BLaER1 treated with 17β-estradiol and CSF1 and Interleukin-3, amounts not matched to agents 10 nM and 100 nM (cell line): ENCODE results near the gene HLA-DMB.

Experiments
- H3K27ac ChIP-seq, 11 experiments: shearing (Covaris generic); formaldehyde crosslinking; 2 replicates each; pipeline ENCODE4 v1.8.1; 2022
- H3K27me3 ChIP-seq, 11 experiments: shearing (Covaris generic); formaldehyde crosslinking; 2 replicates each; pipeline ENCODE4 v1.8.1; 2022
- H3K36me3 ChIP-seq, 11 experiments: shearing (Covaris generic); formaldehyde crosslinking; 2 replicates each; pipeline ENCODE4 v1.8.1; 2022
- H3K4me1 ChIP-seq, 10 experiments: shearing (Covaris generic); formaldehyde crosslinking; 2 replicates each; pipeline ENCODE4 v1.8.1; 2022
- H3K4me2 ChIP-seq, 11 experiments: shearing (Covaris generic); formaldehyde crosslinking; 2 replicates each; pipeline ENCODE4 v1.8.1; 2022
- H3K4me3 ChIP-seq, 10 experiments: shearing (Covaris generic); formaldehyde crosslinking; 2 replicates each; pipeline ENCODE4 v1.8.1; 2022
- H3K9ac ChIP-seq, 11 experiments: shearing (Covaris generic); formaldehyde crosslinking; 2 replicates each; pipeline ENCODE4 v1.8.1; 2022
- H3K9me3 ChIP-seq, 11 experiments: shearing (Covaris generic); formaldehyde crosslinking; replicated peaks in 1 of 11; 2 replicates each; pipeline ENCODE4 v1.8.1; 2022
- H4K20me1 ChIP-seq, 11 experiments: shearing (Covaris generic); formaldehyde crosslinking; 2 replicates each; pipeline ENCODE4 v1.8.1; 2022
- Cebpa-rat ChIP-seq, 11 experiments: shearing (Covaris generic); IDR thresholded peaks; 2 replicates each; pipeline ENCODE4 v1.8.1; 2022

The HLA-DMB gene

DNA sequence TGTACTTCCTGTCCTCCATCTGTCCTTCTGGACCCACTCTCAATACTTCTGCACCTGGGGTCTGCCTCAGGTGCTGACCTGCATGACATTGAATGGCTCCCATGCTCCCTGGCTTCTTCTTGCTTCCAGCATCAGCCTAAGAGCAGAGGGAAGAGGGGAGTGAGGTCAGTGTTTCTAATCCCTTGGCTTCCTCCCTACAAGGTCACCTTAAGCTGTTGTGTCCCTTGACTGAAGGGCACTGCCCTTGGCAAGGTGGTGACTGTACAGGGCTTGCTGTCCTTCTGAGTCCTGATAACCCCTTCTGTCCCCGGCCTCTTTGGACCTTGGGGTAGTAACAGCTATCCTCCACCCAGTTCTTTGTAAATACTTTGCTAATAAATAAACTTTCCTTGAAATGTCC is 9.6 kb downstream of the HLA-DMB start:
- no peak for TF ChIP-seq Cebpa-rat (IDR thresholded peaks at IDR 0.05)
- Histone ChIP-seq H3K9ac (no peak overlapping the region), H3K27me3 (no peaks in the 10 kb centered on the region), H3K9me3 (no peaks in the 10 kb centered on the region), H3K4me2 (peak overlapping the region in 8 of 11 experiments; percentile 1 to 53 (median 34); a peak in 11 of 22 replicates), H3K36me3 (peaks cover 0 to 20% (median 16%) of the 10 kb centered on the region in 11 experiments; a peak in 11 of 22 replicates), H3K4me1 (peaks cover 19 to 37% (median 26%) of the 10 kb centered on the region in 10 experiments), H4K20me1 (no peaks in the 10 kb centered on the region), H3K4me3 (no peak overlapping the region), H3K27ac (no peak overlapping the region)

DNA sequence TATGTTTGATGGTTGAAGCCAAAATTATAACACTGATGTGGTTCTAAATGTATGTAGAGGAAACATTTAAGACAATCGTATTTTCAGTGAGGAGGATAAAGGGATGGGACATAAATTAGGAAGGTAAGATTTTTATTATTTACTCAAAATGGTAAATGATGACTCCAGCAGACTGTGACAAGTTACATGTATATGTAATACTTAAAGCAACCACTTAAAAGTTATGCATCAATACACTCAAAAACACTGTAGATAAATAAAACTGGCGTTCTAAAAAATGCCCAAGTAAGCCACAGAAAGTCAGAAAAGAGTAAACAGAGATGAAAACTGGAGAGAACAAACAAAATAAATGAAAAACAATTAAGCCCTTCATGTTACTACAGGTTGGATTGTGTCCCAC is 18.7 kb downstream of the HLA-DMB start:
- peaks cover 10 to 28% (median 21%) of the 10 kb centered on the region in 10 experiments; a peak in 16 of 20 replicates for H3K4me1 ChIP-seq
- no peak overlapping the region for H3K9ac ChIP-seq
- H3K27ac ChIP-seq = no peak overlapping the region
- H4K20me1 ChIP-seq = no peaks in the 10 kb centered on the region
- no peak overlapping the region for H3K4me3 ChIP-seq
- H3K4me2 ChIP-seq = peak overlapping the region in 7 of 11 experiments; percentile 9 to 47 (median 30); a peak in 11 of 22 replicates
- no peak for TF ChIP-seq Cebpa-rat (IDR thresholded peaks at IDR 0.05)
- H3K27me3 ChIP-seq = no peaks in the 10 kb centered on the region
- no peaks in the 10 kb centered on the region for H3K9me3 ChIP-seq
- H3K36me3 ChIP-seq = no peaks in the 10 kb centered on the region

- no peak for TF ChIP-seq Cebpa-rat (IDR thresholded peaks at IDR 0.05)
- no peaks in the 10 kb centered on the region for H3K27me3 ChIP-seq
- no peaks in the 10 kb centered on the region for H4K20me1 ChIP-seq
- H3K9me3 ChIP-seq = no peaks in the 10 kb centered on the region
- peaks cover 10 to 38% (median 22%) of the 10 kb centered on the region in 10 experiments; a peak in 16 of 20 replicates for H3K4me1 ChIP-seq
- no peak overlapping the region; a peak in 1 of 22 replicates for H3K9ac ChIP-seq
- H3K36me3 ChIP-seq = no peaks in the 10 kb centered on the region
- peak overlapping the region in 1 of 11 experiments; percentile 40; a peak in 1 of 22 replicates for H3K27ac ChIP-seq
- no peak overlapping the region for H3K4me3 ChIP-seq
- H3K4me2 ChIP-seq = peak overlapping the region in 6 of 11 experiments; percentile 24 to 74 (median 42); a peak in 6 of 22 replicates
Measured at GRCh38 chr6:32920715-32921114, 20.1 kb downstream of the HLA-DMB start.

- Histone ChIP-seq H3K27ac (no peak overlapping the region), H3K9ac (no peak overlapping the region), H3K4me1 (peaks cover 0 to 15% (median 0%) of the 10 kb centered on the region in 10 experiments; a peak in 5 of 20 replicates), H4K20me1 (no peaks in the 10 kb centered on the region), H3K27me3 (no peaks in the 10 kb centered on the region), H3K36me3 (no peaks in the 10 kb centered on the region), H3K4me3 (no peak overlapping the region), H3K9me3 (no peaks in the 10 kb centered on the region), H3K4me2 (no peak overlapping the region)
- TF ChIP-seq Cebpa-rat (IDR thresholded peaks at IDR 0.05) = no peak
Measured at GRCh38 chr6:32912951-32913350, 27.9 kb downstream of the HLA-DMB start.

DNA sequence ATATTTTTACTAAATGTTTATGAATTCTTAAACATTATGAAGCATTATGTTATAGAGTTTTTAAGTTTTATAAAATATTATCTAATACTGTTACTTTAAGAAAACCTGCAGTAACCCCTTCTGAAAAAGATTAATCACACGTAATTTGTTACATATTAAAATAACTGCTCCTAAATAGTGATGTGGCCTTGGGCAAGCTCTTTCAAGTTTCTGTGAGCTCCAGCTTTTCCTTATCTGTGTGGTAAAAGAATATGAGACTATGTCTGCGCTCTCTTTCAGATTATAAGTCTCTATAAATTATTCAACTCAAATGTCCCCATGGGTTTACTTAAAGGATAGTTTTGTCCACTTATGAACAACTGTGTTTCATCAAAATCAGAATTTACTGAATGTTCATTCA is 31.9 kb downstream of the HLA-DMB start:
- no peak overlapping the region for H3K4me3 ChIP-seq
- no peaks in the 10 kb centered on the region for H3K9me3 ChIP-seq
- no peaks in the 10 kb centered on the region for H3K36me3 ChIP-seq
- TF ChIP-seq Cebpa-rat (IDR thresholded peaks at IDR 0.05) = no peak
- H4K20me1 ChIP-seq = no peaks in the 10 kb centered on the region
- no peaks in the 10 kb centered on the region for H3K27me3 ChIP-seq
- H3K4me1 ChIP-seq = no peaks in the 10 kb centered on the region
- H3K4me2 ChIP-seq = no peak overlapping the region
- H3K9ac ChIP-seq = no peak overlapping the region
- no peak overlapping the region for H3K27ac ChIP-seq

DNA sequence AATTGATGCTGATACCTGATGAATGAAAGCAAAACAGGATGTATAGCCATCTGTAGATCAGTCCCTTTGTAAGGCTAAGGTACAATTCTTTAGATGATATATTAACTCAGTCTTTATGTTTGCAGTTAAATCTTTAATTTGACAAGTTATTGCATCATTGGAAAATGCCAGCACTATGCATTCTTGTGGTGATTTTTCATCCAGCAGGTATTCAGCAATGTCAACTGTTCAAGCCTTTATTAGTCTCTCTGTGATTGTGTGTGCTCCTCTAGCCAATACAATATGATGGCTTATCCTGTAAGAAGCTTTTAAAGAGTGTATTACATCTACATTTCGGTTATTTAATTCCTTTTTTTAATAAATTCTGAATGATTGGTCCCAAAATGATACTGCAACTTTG is 34.3 kb downstream of the HLA-DMB start:
- Histone ChIP-seq H3K27me3 (no peaks in the 10 kb centered on the region), H3K27ac (no peak overlapping the region), H3K9me3 (no peaks in the 10 kb centered on the region), H3K4me1 (no peaks in the 10 kb centered on the region), H3K9ac (no peak overlapping the region), H4K20me1 (no peaks in the 10 kb centered on the region), H3K36me3 (peaks cover under 1 to 9% (median 3%) of the 10 kb centered on the region in 11 experiments; a peak in 17 of 22 replicates), H3K4me2 (no peak overlapping the region), H3K4me3 (no peak overlapping the region)
- TF ChIP-seq Cebpa-rat (IDR thresholded peaks at IDR 0.05) = no peak

- no peak overlapping the region for H3K4me2 ChIP-seq
- H3K9me3 ChIP-seq = no peaks in the 10 kb centered on the region
- H3K36me3 ChIP-seq = peaks cover 9 to 21% (median 13%) of the 10 kb centered on the region in 11 experiments; a peak in 20 of 22 replicates
- no peaks in the 10 kb centered on the region for H3K27me3 ChIP-seq
- no peak overlapping the region for H3K4me3 ChIP-seq
- H3K4me1 ChIP-seq = no peaks in the 10 kb centered on the region
- no peak for TF ChIP-seq Cebpa-rat (IDR thresholded peaks at IDR 0.05)
- H3K9ac ChIP-seq = no peak overlapping the region
- H3K27ac ChIP-seq = no peak overlapping the region
- no peaks in the 10 kb centered on the region; a peak in 1 of 22 replicates for H4K20me1 ChIP-seq
Measured at GRCh38 chr6:32905078-32905477, 35.8 kb downstream of the HLA-DMB start.

DNA sequence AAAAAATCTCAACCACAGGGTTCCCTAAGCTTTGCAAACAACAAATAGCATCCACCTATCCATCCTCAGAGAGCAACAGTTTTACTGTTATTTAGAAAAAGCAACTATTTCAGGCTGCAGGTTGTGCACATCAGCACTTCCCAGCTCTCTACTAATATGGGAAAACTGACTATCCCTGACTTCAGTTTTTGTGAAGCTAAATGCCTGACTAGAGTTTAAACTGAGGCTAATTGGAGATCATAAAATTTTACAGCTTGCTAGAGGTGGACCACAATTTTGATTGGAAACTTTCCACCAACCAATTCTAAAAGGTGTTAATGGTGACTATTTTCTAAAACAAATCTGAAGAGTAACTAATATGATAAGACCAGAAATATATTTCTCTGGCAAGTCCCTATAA is 36.9 kb downstream of the HLA-DMB start:
- Histone ChIP-seq H3K27ac (no peak overlapping the region), H3K9ac (no peak overlapping the region), H3K27me3 (no peaks in the 10 kb centered on the region), H3K4me3 (no peak overlapping the region), H3K9me3 (no peaks in the 10 kb centered on the region), H4K20me1 (no peaks in the 10 kb centered on the region; a peak in 1 of 22 replicates), H3K4me2 (no peak overlapping the region), H3K36me3 (peaks cover 9 to 21% (median 13%) of the 10 kb centered on the region in 11 experiments; a peak in 20 of 22 replicates), H3K4me1 (no peaks in the 10 kb centered on the region)
- no peak for TF ChIP-seq Cebpa-rat (IDR thresholded peaks at IDR 0.05)

DNA sequence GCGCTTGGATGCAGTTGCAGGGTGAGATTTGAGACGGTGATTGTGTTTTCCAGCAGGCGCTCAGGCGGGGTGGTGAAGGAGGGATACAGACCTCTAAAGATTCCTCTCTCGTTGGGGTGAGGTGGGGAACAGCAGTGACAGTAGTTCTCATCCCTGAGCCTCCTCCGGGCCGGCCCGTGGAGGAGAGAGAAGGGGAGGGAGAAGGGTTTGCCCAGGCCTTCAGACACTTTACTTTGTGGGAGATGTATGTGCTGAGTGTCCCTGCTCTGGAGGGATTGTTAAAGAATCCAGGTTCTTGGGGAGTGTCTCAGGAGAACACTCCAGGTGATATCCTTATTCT is 45.9 kb downstream of the HLA-DMB start:
- Histone ChIP-seq H3K4me2 (peak overlapping the region; percentile 76 to 99 (median 95)), H3K27me3 (no peaks in the 10 kb centered on the region), H3K27ac (peak overlapping the region in 10 of 11 experiments; percentile 78 to 88 (median 82); a peak in 18 of 22 replicates), H3K9ac (peak overlapping the region; percentile 78 to 88 (median 86)), H3K4me1 (peaks cover 36 to 47% (median 43%) of the 10 kb centered on the region in 10 experiments), H4K20me1 (peaks cover 0 to 20% (median 0%) of the 10 kb centered on the region in 11 experiments; a peak in 4 of 22 replicates), H3K4me3 (peak overlapping the region; percentile 71 to 96 (median 84)), H3K9me3 (no peaks in the 10 kb centered on the region), H3K36me3 (peaks cover 0 to 3% (median 0%) of the 10 kb centered on the region in 11 experiments; a peak in 1 of 22 replicates)
- TF ChIP-seq Cebpa-rat (IDR thresholded peaks at IDR 0.05) = no peak
